Measurements from ENCODE around the gene S1PR5. TPM values are rescaled to one million over a fixed set of nuclear protein-coding genes. Genes with fewer than 3 reads are reported as not detected.

S1PR5 gene
- total and polyA plus RNA-seq, 9 of the 15 experiments (the other 6 are each of a cell fraction or from before 2014, with no cell fraction given): 0.03 to 0.54 (median 0.35) TPM; not detected in 4

DNA sequence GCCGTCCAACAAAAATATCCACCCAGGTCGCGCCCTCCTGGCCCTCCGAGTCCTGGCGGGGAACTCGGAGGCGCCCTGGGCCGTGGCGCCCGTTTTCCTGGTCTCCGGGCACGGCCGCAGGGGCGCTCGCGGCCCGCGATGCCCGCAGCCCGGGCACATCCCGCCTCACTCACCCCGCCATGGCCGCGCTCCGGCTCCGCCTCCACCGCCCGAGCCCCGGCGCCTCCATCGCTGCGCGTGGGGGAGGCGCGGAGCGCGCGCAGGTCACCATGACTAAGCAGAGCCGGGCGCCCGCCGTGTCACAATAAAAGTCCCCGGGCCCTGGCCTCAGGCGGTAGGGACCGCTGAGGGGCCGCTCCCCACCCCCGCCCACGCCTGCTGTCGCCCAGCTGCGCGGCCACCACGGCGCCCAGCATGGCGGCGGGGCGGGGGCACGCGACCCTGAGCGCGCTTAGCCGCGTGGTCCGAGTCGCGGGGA, 14.7 kb downstream of the S1PR5 start:
- Histone ChIP-seq H3K4me1 (replicated peaks in 1 of 2; ENCODE audit: control insufficient read depth in 2 of 2, insufficient read depth in 2 of 2, low read length in 2 of 2) (peaks cover 3 to 44% of the 10 kb centered on the region in 2 experiments; a peak in 4 of 5 replicates), H3K9me3 (replicated peaks; ENCODE audit: control insufficient read depth, insufficient read depth, low read depth, low read length) (no peaks in the 10 kb centered on the region), H3K9ac (ENCODE audit: insufficient read depth in 1 of 2, low read depth in 2 of 2, low read length in 2 of 2) (peak overlapping the region; percentile 99), H3K27ac (ENCODE audit: extremely low read depth, low read depth, low read length) (peak overlapping the region; percentile 96), H3K36me3 (ENCODE audit: control insufficient read depth, insufficient read depth, low read length) (peaks cover 32% of the 10 kb centered on the region), H3K4me3 (peak overlapping the region; percentile 74), H3K79me2 (ENCODE audit: control insufficient read depth, insufficient read depth, low read length) (peaks cover 58% of the 10 kb centered on the region), H2AFZ (ENCODE audit: low read depth, low read length) (peak overlapping the region; percentile 84), H3K4me2 (ENCODE audit: insufficient read depth, low read length) (peak overlapping the region; percentile 88), H4K20me1 (replicated peaks; ENCODE audit: control insufficient read depth, insufficient read depth, low read length) (peaks cover 3% of the 10 kb centered on the region; the same call in 1 of the 2 replicates), H3K27me3 (ENCODE audit: control insufficient read depth in 2 of 2, insufficient read depth in 2 of 2, low read length in 2 of 2) (no peaks in the 10 kb centered on the region), H3K9me1 (ENCODE audit: control insufficient read depth, insufficient read depth, low read length) (no peaks in the 10 kb centered on the region)
- FAIRE-seq (no peak), ATAC-seq (peak; percentile 95), DNase-seq (ENCODE audit: extremely low read depth in 1 of 4, low spot score in 3 of 4) (peak; percentile 93 to 97 (median 96))
- POLR2A ChIA-PET: interaction anchor here (0.6 to 1.5 kb wide), 3 partner anchors 9 to 199 kb away, joined by 3 to 6 read pairs (median 4); partner anchors contain the start of gene QTRT1
- intact Hi-C loops (cut with micrococcal nuclease) (no loop called here), in situ Hi-C loops (cut with MboI) (no loop called here)
- WGBS (ENCODE audit: insufficient coverage, low coverage, missing lambda C conversion rate): under 1% methylated on average over 31 of the region's 65 CpGs
- no TSS peak for BruUV-seq (replicated peaks)
- CTCF ChIA-PET (ENCODE audit: low intra/inter-chr PET ratio): interaction anchor here (0.6 kb wide), 1 partner anchor 92 kb away, joined by 8 read pairs; no protein-coding TSS in a partner anchor
- TF ChIP-seq, protein P1, sequence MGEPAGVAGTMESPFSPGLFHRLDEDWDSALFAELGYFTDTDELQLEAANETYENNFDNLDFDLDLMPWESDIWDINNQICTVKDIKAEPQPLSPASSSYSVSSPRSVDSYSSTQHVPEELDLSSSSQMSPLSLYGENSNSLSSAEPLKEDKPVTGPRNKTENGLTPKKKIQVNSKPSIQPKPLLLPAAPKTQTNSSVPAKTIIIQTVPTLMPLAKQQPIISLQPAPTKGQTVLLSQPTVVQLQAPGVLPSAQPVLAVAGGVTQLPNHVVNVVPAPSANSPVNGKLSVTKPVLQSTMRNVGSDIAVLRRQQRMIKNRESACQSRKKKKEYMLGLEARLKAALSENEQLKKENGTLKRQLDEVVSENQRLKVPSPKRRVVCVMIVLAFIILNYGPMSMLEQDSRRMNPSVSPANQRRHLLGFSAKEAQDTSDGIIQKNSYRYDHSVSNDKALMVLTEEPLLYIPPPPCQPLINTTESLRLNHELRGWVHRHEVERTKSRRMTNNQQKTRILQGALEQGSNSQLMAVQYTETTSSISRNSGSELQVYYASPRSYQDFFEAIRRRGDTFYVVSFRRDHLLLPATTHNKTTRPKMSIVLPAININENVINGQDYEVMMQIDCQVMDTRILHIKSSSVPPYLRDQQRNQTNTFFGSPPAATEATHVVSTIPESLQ (CRISPR knock-in tag; IDR thresholded peaks at IDR 0.05): no peak
- TF ChIP-seq TAF9B (IDR thresholded peaks at IDR 0.05; ENCODE audit: partially characterized antibody): peak; percentile 63
- TF ChIP-seq ETV1 (tag; conservative IDR thresholded peaks at IDR 0.05; ENCODE audit: low read depth): no peak
- TF ChIP-seq BMI1 (IDR thresholded peaks at IDR 0.05; ENCODE audit: low read length): no peak
- TF ChIP-seq, protein P2, sequence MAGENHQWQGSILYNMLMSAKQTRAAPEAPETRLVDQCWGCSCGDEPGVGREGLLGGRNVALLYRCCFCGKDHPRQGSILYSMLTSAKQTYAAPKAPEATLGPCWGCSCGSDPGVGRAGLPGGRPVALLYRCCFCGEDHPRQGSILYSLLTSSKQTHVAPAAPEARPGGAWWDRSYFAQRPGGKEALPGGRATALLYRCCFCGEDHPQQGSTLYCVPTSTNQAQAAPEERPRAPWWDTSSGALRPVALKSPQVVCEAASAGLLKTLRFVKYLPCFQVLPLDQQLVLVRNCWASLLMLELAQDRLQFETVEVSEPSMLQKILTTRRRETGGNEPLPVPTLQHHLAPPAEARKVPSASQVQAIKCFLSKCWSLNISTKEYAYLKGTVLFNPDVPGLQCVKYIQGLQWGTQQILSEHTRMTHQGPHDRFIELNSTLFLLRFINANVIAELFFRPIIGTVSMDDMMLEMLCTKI (IDR thresholded peaks at IDR 0.05; ENCODE audit: partially characterized antibody): no peak
- TF ChIP-seq ZNF57 (CRISPR knock-in tag; IDR thresholded peaks at IDR 0.05): no peak
- TF ChIP-seq MAFF (IDR thresholded peaks at IDR 0.05; ENCODE audit: low read length): peak; percentile 69; the same call in 1 of the 2 replicates
- no peak for TF ChIP-seq OTX1 (CRISPR knock-in tag; IDR thresholded peaks at IDR 0.05)
- no peak for TF ChIP-seq HDAC3 (IDR thresholded peaks at IDR 0.05; ENCODE audit: borderline replicate concordance, partially characterized antibody)
- TF ChIP-seq, protein P3, sequence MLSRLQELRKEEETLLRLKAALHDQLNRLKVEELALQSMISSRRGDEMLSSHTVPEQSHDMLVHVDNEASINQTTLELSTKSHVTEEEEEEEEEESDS (CRISPR knock-in tag; IDR thresholded peaks at IDR 0.05): no peak
- TF ChIP-seq, protein P4, sequence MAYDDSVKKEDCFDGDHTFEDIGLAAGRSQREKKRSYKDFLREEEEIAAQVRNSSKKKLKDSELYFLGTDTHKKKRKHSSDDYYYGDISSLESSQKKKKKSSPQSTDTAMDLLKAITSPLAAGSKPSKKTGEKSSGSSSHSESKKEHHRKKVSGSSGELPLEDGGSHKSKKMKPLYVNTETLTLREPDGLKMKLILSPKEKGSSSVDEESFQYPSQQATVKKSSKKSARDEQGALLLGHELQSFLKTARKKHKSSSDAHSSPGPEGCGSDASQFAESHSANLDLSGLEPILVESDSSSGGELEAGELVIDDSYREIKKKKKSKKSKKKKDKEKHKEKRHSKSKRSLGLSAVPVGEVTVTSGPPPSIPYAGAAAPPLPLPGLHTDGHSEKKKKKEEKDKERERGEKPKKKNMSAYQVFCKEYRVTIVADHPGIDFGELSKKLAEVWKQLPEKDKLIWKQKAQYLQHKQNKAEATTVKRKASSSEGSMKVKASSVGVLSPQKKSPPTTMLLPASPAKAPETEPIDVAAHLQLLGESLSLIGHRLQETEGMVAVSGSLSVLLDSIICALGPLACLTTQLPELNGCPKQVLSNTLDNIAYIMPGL (CRISPR knock-in tag; IDR thresholded peaks at IDR 0.05): no peak; the same call in none of the 2 replicates
- no peak for TF ChIP-seq FOXK2 (conservative IDR thresholded peaks at IDR 0.05 in 1 of 2, IDR thresholded peaks at IDR 0.05 in 1 of 2; ENCODE audit: low read depth in 2 of 2)
- TF ChIP-seq, protein P5, sequence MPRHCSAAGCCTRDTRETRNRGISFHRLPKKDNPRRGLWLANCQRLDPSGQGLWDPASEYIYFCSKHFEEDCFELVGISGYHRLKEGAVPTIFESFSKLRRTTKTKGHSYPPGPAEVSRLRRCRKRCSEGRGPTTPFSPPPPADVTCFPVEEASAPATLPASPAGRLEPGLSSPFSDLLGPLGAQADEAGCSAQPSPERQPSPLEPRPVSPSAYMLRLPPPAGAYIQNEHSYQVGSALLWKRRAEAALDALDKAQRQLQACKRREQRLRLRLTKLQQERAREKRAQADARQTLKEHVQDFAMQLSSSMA (CRISPR knock-in tag; IDR thresholded peaks at IDR 0.05): peak; percentile 76; the same call in 1 of the 2 replicates
- TF ChIP-seq NR1H2 (CRISPR knock-in tag; IDR thresholded peaks at IDR 0.05): 0 out of 2 replicates have a peak, but pooled peaks have one; percentile 34
- no peak for TF ChIP-seq SAFB2 (IDR thresholded peaks at IDR 0.05; ENCODE audit: borderline replicate concordance, low read depth, low read length, severe bottlenecking)
- TF ChIP-seq SRSF9 (IDR thresholded peaks at IDR 0.05; ENCODE audit: borderline replicate concordance, low read depth, low read length): no peak
- no peak for TF ChIP-seq SIRT6 (IDR thresholded peaks at IDR 0.05; ENCODE audit: low read depth, low read length)

All from K562 (cell line).